Gastrocnemius medialis (tissue), 4 donors: ENCODE measurements around the gene CRYGN. TPM values are rescaled to one million over a fixed set of nuclear protein-coding genes. Genes with fewer than 3 reads are reported as not detected.

Experiments
- ATAC-seq, 2 donors: fragments of 150-250 bp; one replicate each; pipeline ENCODE4 v1.9.1; 2016
- DNase-seq, 2 donors: peaks; one replicate each; pipeline ENCODE4 v3.0.0-alpha.2; 2019
- H3K27ac ChIP-seq, 4 donors: fragments of 200-600 bp; sonication (generic); 1 replicate in 1 of 4; 2 replicates in 3 of 4; pipeline ENCODE4 v1.5.1; 2016 to 2018; ENCODE audit warnings: mild to moderate bottlenecking in 2 of 4, moderate library complexity in 1 of 4
- H3K27me3 ChIP-seq, 3 donors: fragments of 200-600 bp; sonication (generic) in 2 of 3; 1 replicate in 1 of 3; 2 replicates in 2 of 3; pipeline versions ENCODE4 v1.5.1 to v1.6.0; 2016 to 2019; ENCODE audit warnings: mild to moderate bottlenecking in 1 of 3, moderate library complexity in 1 of 3
- H3K36me3 ChIP-seq, 2 donors: fragments of 200-600 bp; sonication (generic) in 1 of 2; one replicate each; pipeline ENCODE4 v1.5.1; 2017 to 2018
- H3K4me1 ChIP-seq, 2 donors: fragments of 200-600 bp; sonication (generic) in 1 of 2; one replicate each; pipeline ENCODE4 v1.5.1; 2016 to 2017; ENCODE audit warnings: mild to moderate bottlenecking in 2 of 2
- H3K4me3 ChIP-seq, 4 donors: fragments of 200-600 bp; sonication (generic) in 3 of 4; 1 replicate in 1 of 4; 2 replicates in 3 of 4; pipeline ENCODE4 v1.5.1; 2016 to 2019; ENCODE audit warnings: mild to moderate bottlenecking in 2 of 4
- H3K9me3 ChIP-seq, 3 donors: fragments of 200-600 bp; sonication (generic) in 2 of 3; 1 replicate in 1 of 3; 2 replicates in 2 of 3; pipeline ENCODE4 v1.5.1; 2016 to 2019
- POLR2A ChIP-seq, 2 donors: fragments of 450-650 bp; IDR thresholded peaks; one replicate each; pipeline ENCODE4 v1.6.1; 2017; ENCODE audit warnings: antibody characterized with exemption in 2 of 2, mild to moderate bottlenecking in 2 of 2, moderate library complexity in 2 of 2
- in situ Hi-C, 4 donors: fragments of 200-750 bp; cut with MboI; loops; one replicate each; pipeline versions ENCODE4 v1.15.0 to v1.8.0; 2017; ENCODE audit warnings: low sequenced_read_pairs in 4 of 4
- intact Hi-C: fragments of 100-400 bp; cut with DNase I; formaldehyde crosslinking; loops from one replicate; pipeline ENCODE4 v1.15.1; 2023; ENCODE audit warnings: low total_unique reads
- total RNA-seq, 4 donors: library from RNA; depleted of rRNA; stranded (reverse); fragments of >200 nt; gene quantifications; one replicate each; pipeline versions ENCODE4 v1.1.0 to v1.2.3, GENCODE V29; 2016
- TF ChIP-seq, protein P1 (sequence below), 5 experiments: fragments of 450-650 bp in 3 of 5; fragments of 200-600 bp in 2 of 5; sonication (generic) in 2 of 5; IDR thresholded peaks in 4 of 5; conservative IDR thresholded peaks in 1 of 5; 1 replicate in 4 of 5; 2 replicates in 1 of 5; pipeline ENCODE4 v1.5.1; 2016 to 2019; ENCODE audit warnings: antibody characterized with exemption in 5 of 5, mild to moderate bottlenecking in 3 of 5, moderate library complexity in 3 of 5

Gene CRYGN
- total RNA-seq, 4 donors from 2014 or later = not detected

DNA sequence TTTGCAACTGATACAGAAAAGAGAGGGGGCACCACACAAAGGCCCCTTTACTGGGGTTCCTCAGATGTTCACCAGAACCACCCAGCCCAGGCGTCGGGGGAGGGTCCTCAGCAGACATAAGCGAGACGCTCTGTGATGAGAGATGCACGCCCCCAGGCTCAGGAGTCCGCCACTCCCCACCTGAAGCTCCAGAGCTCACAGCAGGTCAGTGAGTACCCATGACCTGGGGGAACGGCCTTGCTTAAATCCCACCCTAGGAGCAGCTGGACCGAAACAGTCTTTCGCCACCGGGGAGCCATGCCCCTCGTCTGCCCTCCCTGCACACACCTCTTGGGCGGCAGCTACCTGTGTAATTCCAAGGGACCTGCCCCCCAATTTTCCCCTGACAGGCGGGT, 2.8 kb downstream of the CRYGN start:
- ATAC-seq (no peak), DNase-seq (no peak)
- peaks cover 0 to 7% of the 10 kb centered on the region in 2 donors for H3K4me1 ChIP-seq
- TF ChIP-seq, protein P1, sequence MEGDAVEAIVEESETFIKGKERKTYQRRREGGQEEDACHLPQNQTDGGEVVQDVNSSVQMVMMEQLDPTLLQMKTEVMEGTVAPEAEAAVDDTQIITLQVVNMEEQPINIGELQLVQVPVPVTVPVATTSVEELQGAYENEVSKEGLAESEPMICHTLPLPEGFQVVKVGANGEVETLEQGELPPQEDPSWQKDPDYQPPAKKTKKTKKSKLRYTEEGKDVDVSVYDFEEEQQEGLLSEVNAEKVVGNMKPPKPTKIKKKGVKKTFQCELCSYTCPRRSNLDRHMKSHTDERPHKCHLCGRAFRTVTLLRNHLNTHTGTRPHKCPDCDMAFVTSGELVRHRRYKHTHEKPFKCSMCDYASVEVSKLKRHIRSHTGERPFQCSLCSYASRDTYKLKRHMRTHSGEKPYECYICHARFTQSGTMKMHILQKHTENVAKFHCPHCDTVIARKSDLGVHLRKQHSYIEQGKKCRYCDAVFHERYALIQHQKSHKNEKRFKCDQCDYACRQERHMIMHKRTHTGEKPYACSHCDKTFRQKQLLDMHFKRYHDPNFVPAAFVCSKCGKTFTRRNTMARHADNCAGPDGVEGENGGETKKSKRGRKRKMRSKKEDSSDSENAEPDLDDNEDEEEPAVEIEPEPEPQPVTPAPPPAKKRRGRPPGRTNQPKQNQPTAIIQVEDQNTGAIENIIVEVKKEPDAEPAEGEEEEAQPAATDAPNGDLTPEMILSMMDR (IDR thresholded peaks at IDR 0.05 in 4 of 5, conservative IDR thresholded peaks at IDR 0.05 in 1 of 5) = no peak
- no peak for TF ChIP-seq POLR2A (IDR thresholded peaks at IDR 0.05)
- peaks cover 14 to 27% (median 22%) of the 10 kb centered on the region in 3 donors for H3K27me3 ChIP-seq
- H3K36me3 ChIP-seq = no peaks in the 10 kb centered on the region
- no peak overlapping the region for H3K4me3 ChIP-seq
- intact Hi-C loops = no loop called here
- in situ Hi-C loops = no loop called here
- no peak overlapping the region for H3K27ac ChIP-seq
- no peaks in the 10 kb centered on the region for H3K9me3 ChIP-seq

DNA sequence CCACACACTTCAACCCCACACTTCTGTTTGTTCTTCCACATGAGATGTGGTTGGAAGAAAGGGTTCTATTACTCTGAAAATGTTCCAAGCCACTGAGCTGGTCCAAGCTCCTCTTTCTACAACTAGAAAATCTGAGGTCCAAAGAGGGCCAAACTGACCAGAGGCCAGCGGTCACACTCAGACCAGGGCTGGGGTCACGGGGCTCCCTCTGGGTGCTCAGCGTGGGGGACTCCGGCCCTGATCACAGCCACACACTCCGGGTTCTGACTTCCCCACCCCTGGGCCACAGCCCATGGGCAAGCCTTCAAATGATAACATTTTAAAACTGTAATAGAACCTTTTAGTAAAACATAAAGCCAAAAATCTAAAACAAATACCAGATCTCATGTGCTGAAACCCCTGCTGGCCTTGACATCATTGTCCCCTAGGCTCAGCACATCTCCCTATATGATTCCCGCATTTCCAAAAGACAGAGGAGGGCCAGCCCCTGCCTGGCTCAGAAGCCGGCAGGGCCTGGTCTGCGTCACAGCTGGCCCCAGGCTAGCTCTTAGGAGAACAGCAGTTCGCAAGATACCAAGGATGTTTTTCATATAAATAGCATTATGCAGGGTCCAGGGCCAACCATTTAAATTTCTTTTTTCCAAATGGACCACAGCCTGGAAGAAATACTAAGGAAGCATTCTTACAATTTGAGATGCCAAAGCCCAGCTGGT, 3.3 kb downstream of the CRYGN start:
- ATAC-seq (no peak), DNase-seq (peak in 1 of 2 donors; percentile 4)
- Histone ChIP-seq H3K4me3 (no peak overlapping the region), H3K27me3 (peaks cover 14 to 27% (median 22%) of the 10 kb centered on the region in 3 donors), H3K9me3 (no peaks in the 10 kb centered on the region), H3K4me1 (peaks cover 0 to 7% of the 10 kb centered on the region in 2 donors), H3K27ac (no peak overlapping the region), H3K36me3 (no peaks in the 10 kb centered on the region)
- TF ChIP-seq, protein P1 (IDR thresholded peaks at IDR 0.05 in 4 of 5, conservative IDR thresholded peaks at IDR 0.05 in 1 of 5) = no peak
- no peak for TF ChIP-seq POLR2A (IDR thresholded peaks at IDR 0.05)
- in situ Hi-C loops = no loop called here
- intact Hi-C loops = no loop called here

DNA sequence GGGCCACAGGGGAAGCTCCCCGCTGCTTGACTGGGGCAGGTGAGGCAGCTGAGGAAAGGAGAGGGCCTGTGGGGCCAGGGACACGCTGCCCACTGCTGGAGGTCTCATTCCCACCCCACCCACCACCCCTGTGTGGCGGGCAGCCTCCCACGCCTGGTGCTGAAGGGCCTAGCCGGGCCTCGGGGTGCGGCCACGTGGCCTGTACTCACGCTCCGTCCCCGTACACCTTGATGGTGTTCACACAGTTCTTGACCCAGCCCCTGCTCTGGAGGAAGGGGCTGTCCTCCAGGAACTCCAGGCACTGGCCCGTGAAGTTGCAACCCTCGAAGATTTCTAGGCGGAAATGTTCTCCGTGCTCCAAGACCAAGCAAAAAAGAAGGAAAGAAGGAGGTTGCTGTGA, 4.0 kb downstream of the CRYGN start:
- H3K27ac ChIP-seq = no peak overlapping the region
- H3K4me3 ChIP-seq = no peak overlapping the region
- H3K9me3 ChIP-seq = no peaks in the 10 kb centered on the region
- intact Hi-C loops = no loop called here
- ATAC-seq (no peak), DNase-seq (peak in 1 of 2 donors; percentile 2)
- TF ChIP-seq, protein P1 (IDR thresholded peaks at IDR 0.05 in 4 of 5, conservative IDR thresholded peaks at IDR 0.05 in 1 of 5) = no peak
- no peak for TF ChIP-seq POLR2A (IDR thresholded peaks at IDR 0.05)
- no peaks in the 10 kb centered on the region for H3K36me3 ChIP-seq
- in situ Hi-C loops = no loop called here
- H3K27me3 ChIP-seq = peaks cover 14 to 27% (median 22%) of the 10 kb centered on the region in 3 donors
- peaks cover 0 to 7% of the 10 kb centered on the region in 2 donors for H3K4me1 ChIP-seq

DNA sequence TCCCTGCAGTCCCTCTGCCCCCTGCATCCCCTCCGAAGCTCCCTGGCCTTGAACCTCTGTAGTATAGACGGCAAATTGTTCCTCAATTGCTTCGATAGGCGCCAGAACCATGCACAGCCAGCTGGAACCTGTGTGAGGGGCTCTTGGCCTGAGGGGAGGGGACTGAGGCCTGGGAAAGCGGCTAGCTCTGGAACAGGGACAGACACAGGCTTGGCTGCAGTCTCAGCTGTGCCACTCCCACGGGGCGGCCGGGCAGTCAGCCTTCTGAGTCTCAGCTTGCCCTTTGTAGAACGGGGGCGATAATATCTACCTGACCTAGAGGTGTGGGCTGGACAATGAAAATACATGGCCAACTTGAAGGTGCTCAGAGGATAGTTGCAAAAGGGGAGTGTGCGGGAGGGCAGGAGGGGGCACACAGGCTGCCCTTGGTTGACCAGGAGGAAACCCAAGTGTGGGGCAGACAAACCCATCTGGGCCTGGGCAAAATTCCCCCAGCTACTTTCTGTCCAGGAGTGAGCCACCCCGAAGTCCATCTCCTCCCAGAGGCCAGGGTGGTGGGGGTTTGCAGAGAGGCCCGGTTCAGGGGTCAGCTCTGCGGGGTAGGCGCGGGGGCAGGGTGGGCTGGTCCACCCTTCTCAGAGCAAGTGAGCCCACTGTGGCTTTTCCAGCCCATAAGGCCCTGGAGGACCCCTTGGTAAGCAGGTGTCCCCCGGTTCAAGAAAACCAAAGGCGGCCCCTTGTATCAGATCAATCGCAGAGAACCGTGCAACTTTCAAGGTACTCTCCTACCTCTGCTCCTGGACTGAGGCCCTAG, 4.6 kb downstream of the CRYGN start:
- H3K4me3 ChIP-seq = no peak overlapping the region
- H3K4me1 ChIP-seq = peaks cover 0 to 7% of the 10 kb centered on the region in 2 donors
- TF ChIP-seq, protein P1 (IDR thresholded peaks at IDR 0.05 in 4 of 5, conservative IDR thresholded peaks at IDR 0.05 in 1 of 5) = no peak
- TF ChIP-seq POLR2A (IDR thresholded peaks at IDR 0.05) = no peak
- no peaks in the 10 kb centered on the region for H3K9me3 ChIP-seq
- H3K27me3 ChIP-seq = peaks cover 10 to 22% (median 21%) of the 10 kb centered on the region in 3 donors
- ATAC-seq (no peak), DNase-seq (peak in 1 of 2 donors; percentile 5)
- no peaks in the 10 kb centered on the region for H3K36me3 ChIP-seq
- in situ Hi-C loops (no loop called here), intact Hi-C loops (no loop called here)
- H3K27ac ChIP-seq = no peak overlapping the region
